HG03066 (cell line): ENCODE measurements around the gene OGFOD3.
"Not testable (repeated sequence)": the region's sequence is repeated elsewhere in the genome, so short reads cannot be mapped to it uniquely, and the experiment has no call there.

Experiments used
- ATAC-seq: cut with Tn5 transposase; IDR thresholded peaks from one replicate; pipeline ENCODE4 v1.9.1; 2021; ENCODE audit warnings: low read depth; ENCODE audit not compliant: unreplicated experiment

OGFOD3 gene

DNA sequence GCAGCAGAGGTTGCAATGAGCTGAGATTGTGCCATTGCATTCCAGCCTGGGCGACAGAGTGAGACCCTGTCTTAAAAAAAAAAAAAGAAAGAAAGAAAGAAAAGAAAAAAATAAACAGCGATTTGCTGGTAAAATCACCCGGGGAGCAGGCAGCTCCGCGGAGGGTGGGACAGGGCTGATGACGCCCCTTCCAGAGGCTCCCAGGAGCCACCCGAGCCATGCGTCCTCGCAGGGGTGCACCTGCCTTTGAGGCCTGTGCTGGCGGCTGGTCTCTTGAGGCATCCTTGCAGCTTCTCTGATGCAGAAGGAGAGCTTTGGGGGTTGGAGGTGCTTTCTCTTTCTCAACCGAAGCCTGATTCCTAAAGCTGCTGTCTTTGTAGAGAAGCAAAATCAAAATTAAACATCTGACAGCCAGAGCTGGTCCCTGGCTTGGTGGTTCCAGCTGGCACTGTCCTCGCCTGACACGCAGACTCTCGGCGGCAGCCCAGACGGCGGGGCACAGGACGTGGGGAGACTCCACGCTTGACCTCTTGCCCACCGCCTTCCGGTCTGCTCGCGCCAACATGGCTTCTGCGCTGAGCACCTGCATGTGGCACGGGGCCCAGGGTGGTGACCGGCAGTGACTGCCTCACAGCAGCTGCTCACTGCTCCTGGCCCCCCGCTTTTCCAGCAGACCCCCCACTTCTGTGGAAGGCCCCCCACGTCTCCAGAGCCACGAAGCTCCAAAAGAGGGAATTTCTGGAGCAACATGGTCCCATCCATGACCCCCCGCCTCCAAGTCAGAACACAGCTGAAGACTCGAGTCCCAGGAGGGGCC, 40.3 kb downstream of the OGFOD3 start:
- ATAC-seq: no peak

DNA sequence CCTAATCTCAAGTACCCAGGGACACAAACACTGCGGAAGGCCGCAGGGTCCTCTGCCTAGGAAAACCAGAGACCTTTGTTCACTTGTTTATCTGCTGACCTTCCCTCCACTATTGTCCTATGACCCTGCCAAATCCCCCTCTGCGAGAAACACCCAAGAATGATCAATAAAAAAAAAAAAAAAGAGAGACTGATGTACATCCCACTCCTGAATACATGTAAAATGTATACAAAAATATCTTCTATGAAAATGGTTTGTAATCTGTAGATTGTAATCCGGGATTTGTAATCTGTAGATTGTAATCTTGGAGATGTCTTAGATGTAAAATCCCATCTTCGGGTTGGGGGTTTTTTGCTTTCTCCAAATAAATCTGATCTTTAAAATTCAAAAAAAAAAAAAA, 41.1 kb downstream of the OGFOD3 start:
- ATAC-seq: not testable (repeated sequence)

DNA sequence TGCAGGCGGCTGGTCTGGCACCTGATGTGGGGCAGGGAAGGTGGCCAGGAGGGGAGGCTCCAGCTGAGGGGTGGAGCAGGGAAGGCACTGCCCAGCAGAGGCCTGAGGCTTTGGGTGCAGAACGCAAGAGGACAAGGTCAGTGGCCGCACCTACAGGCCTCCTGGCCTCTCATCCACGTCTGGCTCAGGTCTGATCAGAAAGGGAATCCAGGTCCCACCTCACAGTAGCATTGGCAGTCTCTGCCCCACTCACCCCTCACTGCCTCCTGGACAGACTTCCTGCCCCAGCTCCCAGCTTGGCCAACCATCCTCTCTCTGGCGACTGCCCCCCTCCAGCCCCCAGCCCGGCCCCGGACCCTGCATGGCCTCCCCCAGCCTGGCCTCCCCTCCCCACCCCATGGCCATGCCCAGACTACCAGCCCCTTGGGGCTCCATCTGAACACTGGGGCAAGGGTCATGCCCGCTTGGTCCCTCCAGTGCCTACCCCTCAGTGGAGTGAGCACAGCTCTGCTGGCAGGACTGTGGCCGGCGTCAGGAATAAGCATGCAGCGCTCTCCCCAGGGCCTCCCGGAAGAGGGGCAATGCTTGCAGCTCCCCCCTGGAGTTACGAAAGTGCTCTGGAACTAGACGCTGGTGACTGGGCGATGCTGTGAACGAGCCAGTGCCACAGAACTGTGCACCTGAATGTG, 42.2 kb downstream of the OGFOD3 start:
- no peak for ATAC-seq

DNA sequence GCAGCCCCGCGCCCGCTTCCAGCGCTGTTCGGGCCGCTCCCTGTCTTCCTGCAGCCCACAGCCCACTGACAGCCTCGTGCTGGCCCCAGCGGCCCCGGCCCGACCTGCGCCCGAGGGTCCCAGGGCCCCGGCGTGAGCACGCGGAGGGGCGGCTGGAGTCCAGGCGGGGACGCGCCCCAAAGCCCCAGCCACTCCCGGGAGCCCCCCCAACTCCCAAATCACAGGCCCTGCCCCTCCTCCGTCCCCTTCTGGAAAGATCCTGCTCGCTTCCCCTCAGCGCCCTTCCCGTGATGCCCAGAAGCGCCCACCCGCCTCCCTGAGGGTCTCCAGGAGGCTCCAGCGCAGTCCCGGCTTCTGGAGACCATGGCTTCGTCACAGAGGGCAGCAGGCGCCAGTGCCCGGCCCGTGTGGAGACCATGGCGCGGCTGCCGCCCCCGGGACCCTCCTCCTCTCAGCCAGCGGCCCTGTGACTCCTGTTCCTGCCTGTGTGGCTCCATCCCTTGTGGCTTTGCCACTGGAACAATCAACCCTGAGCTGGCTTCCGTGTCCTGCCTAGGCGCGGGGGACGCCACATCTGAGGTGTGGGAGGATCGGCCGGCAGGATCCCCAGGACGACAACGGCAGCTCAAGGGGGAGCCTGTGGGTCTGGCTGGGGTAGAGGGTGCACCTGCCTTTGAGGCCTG, 42.9 kb downstream of the OGFOD3 start:
- ATAC-seq: no peak

DNA sequence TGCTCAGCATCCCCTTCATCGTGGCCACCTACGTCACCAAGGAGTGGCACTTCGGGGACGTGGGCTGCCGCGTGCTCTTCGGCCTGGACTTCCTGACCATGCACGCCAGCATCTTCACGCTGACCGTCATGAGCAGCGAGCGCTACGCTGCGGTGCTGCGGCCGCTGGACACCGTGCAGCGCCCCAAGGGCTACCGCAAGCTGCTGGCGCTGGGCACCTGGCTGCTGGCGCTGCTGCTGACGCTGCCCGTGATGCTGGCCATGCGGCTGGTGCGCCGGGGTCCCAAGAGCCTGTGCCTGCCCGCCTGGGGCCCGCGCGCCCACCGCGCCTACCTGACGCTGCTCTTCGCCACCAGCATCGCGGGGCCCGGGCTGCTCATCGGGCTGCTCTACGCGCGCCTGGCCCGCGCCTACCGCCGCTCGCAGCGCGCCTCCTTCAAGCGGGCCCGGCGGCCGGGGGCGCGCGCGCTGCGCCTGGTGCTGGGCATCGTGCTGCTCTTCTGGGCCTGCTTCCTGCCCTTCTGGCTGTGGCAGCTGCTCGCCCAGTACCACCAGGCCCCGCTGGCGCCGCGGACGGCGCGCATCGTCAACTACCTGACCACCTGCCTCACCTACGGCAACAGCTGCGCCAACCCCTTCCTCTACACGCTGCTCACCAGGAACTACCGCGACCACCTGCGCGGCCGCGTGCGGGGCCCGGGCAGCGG, 43.6 kb downstream of the OGFOD3 start:
- ATAC-seq: no peak

DNA sequence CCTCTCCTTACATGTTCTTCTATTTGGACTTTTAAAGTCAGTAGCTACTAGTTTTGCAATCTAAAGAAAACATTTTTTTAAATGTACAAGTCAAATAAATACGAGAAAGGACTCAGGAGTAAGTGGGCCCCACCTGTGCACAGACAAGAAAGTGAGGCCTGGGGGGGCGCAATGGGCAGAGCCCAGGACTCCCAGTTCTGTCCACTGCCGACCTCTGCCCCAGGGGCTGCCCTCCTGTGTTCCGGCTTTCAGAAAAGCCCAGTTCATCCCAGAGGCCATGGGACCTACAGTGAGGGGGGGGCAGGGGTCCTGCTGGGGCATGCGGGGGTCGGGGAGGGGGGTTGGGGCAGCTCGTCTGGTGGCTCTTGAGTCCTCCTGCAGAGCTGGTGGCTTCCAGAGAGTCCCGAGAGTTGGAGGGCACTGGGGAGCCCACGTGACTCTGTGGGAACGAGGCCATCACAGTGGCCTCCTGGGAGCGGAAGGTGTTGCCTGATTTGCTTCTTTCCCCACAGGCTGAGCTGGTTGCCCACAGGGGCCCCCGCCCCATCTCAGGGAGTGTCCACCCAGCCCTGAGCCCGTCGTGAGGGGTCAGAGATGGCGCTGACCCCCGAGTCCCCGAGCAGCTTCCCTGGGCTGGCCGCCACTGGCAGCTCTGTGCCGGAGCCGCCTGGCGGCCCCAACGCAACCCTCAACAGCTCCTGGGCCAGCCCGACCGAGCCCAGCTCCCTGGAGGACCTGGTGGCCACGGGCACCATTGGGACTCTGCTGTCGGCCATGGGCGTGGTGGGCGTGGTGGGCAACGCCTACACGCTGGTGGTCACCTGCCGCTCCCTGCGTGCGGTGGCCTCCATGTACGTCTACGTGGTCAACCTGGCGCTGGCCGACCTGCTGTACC, 44.4 kb downstream of the OGFOD3 start:
- no peak for ATAC-seq

DNA sequence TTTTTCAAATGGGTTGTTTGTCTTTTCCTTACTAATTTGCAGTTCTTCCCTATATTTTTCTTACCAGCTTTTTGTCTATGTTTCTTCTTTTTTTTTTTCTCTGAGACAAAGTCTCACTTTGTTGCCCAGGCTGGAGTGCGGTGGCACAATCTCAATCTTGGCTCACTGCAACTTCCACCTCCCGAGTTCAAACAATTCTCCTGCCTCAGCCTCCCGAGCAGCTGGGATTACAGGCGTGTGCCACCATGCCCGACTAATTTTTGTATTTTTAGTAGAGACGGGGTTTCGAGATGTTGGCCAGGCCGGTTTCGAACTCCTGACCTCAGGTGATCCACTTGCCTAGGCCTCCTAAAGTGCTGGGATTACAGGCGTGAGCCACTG, 45.3 kb downstream of the OGFOD3 start:
- ATAC-seq: not testable (repeated sequence)

DNA sequence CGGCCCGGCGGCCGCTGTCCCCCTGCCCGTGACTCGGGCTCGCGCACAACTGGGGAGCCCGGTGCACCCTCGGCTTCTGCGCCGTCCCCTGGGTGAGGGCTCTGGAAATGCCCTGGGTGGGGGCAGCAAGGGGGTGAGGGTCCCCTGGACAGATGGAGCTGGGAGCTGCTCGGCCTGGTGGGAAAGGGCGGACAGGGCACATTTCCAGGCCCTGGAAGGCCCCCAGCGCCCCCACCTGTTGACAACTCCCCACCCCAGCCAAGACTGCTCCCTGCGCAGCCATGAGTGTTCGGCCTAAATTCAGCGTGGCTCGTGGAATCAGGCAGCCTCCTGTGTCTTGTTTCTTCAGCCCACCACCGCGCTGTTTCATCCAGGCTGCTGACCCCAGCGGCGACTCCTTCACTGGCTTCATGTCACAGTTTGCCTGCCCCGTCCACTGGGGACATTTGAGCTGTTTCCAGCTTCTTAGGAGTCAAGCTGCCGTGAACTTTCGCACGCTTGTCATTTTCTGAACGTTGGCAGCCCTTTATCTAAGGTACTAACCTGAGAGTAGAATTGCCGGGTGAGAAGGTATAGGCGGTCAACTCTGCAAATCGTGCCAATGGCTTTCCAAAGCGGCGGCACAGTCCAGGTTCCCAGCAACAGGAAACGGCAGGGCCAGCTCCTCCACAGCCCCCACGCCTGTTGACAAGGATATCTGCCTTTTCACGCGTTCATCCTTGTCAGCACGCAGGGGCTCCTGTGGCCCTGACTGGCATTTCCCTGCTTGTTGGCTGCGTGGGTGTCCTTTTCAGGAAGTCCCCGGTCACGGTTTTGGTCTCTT, 45.9 kb downstream of the OGFOD3 start:
- no peak for ATAC-seq

DNA sequence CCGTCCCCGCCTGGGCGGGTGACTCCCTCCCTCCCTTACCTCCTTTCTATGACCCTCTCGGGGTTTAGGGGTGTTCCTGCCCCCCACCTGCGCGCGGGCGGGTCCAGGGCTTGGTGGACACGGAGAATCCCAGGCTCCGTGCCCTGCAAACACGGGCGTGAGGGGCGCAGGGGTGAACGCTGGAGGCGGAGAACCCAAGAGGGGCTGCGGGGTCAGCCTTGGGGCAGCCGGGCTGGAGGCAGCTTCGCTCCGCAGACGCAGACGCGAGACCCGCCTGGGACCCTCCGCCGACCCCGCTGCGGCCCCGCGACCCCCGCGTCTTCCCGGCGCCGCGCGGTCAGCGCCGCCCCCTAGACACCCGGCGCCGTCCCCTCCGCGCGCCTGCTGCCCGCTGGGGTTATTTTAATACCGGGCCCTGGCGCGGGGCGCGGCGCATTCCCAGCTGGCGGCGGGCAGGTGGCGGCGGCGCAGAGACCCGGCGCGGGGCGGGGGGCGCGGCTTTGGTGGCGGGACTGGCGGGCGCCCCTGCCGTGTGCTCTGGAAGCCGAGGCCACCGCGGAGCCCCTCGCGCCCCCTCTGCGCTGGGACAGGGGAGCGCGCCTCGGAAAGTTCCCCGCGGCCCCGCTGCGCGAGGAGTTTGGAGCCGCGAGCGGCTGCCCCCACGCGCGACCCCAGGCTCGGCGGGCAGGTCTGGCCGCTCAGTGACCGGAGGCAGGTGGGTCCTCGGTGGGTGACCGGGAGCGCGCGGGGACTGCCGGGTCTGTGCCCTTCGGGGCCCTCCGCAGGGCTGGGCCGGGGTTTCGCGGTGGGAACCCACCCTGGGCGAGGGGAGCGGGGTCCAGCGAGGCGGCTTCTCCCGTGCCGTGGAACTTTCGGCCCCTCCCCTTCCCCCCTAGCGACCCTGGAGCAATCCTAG, 46.8 kb downstream of the OGFOD3 start, which contains the start of gene UTS2R:
UTS2R (plus strand) TSS at position 433 of the 916 bp plus-strand sequence. CDS start 2,560 bp downstream, outside the sequence.
- no peak for ATAC-seq

DNA sequence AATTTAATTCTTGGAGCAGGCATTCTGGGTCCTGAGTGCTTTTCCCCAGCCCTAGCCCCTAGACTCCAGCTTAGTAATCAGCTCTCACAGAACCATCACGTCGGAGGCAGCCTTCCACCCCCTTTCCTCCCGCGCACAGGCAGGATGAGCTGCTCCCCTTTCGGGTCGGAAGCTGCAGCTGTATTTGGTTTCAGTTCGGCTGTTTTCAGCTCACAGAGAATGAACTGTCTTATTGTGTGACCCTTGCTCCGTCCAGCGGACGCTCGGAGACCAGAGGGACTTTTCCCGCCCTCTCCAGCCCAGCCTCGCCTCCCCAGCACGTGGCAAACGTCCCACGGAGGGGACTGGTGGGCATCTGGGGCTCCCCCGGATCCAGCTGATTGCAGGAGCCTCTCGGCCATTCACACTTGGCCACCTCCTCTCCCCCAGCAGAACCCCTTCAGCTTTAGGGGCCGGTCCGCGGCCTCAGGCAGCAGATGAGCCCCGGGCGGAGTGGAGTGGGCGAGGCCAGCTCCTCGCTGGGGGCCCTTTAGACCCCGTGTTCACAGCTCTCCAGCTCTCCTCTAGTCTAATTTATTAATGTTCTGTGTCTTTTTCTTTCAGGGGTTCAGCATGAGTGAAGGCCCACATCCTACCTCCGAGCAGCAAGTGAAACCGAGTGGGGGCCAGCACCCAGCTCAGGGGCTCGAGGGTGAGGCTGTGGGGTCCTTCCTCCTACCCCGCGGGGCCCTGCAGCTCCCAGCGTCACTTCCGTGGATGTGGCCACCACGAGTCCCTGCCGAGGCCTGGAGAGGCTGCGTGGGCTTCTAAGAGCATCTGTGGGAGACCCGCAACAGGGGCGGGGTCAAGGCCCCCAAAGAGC, 47.7 kb downstream of the OGFOD3 start:
- ATAC-seq: no peak

DNA sequence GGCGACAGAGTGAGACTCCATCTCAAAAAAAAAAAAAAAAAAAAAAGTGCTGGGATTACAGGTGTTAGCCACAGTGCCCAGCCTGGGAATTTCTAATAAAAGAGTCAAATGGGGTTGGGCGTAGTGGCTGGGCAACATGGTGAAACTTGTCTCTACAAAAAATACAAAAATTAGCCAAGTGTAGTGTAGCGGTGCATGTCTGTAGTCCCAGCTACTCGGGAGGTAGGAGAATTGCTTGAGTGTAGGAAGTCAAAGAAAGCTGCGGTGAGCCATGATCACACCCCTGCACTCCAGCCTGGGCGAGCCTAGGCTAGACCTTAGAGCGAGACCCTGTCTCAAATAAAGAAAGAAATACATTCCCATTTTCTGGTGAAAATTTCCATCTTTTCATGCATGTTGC, 49.2 kb downstream of the OGFOD3 start:
- ATAC-seq: no peak

DNA sequence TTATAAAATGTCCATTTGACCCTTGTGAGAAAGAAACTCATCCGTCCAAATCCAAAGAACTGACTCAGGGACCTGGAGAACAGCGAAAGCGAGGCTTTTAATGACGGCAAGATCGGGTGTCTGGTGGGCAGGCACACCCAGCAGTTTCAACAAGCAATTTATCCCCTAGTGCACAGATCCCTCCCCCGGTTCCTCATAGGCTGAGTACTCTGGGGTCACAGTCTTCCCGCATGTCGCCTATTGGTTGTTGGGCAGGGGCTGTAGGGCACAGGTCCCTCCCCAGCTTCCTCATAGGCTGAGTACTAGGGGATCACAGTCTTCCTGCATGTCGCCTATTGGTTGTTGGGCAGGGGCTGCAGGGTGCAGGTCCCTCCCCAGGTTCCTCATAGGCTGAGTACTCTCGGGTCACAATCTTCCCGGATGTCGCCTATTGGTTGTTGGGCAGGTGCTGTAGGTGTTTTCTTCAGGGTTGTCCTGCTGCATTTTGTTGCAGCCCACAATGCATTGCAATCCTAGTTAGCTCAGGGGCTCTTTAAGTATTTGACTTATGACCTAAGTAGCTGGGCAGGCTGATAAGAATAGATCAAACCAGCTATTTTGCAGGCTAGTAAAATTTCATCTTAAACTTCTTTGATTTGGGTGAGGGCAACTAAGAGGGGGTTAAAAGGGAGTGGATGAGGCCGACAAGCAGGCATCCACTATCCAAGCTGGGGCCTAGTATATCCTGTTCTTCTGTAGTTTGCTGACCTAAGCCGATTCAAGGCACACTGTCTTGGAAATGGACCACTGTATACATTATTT, 50.5 kb downstream of the OGFOD3 start:
- ATAC-seq: no peak

DNA sequence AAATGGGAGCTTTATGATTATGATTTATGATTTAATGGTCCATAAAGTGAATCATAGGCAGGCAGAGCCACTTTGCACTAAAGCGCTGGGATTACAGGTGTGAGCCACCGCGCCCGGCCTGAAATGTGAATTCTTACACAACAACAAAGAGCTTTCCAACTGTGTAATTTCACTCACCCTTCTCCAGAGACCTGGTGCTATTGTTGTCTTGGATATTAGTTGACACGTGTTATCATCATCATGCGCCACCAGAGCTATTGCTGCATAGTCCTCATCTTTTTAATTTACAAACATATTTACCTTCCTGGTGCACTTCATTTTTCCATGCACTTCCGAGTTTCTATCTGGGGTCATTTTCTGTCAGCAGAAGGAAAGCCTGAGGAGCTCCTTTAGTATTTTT, 51.6 kb downstream of the OGFOD3 start:
- no peak for ATAC-seq

DNA sequence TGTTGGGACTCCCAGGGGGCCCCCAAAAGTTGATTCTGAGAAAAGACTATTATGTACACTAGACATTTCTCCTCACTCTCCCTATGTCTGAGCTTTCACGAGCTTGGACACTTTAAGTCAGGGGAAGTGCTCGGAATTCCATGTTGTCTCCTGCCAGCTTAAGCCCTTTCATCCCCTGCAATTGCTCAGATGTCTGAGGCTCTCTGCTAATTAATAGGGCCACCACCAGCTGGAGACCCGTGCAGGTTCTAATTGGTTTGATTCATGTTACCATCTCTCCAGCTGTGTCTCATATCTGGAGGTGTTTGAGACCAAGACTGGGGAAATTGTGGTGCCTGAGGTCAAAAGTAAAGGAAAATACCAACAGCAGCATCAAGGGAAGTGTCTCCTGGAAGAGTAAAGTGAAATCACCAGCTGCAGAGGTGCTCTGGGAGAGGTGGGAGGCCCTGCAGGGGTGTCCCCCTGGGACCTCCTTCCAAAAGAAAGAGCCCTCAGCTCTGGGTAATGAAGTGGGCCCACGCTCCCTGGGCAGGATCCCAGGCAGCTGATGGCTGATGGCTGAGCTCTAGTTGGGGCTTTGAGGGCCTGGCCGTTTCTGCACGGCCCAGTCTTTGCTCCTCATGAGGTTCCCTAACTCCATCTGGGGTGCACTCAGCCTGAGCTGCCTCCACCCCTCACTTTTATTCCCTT, 52.6 kb downstream of the OGFOD3 start:
- no peak for ATAC-seq

DNA sequence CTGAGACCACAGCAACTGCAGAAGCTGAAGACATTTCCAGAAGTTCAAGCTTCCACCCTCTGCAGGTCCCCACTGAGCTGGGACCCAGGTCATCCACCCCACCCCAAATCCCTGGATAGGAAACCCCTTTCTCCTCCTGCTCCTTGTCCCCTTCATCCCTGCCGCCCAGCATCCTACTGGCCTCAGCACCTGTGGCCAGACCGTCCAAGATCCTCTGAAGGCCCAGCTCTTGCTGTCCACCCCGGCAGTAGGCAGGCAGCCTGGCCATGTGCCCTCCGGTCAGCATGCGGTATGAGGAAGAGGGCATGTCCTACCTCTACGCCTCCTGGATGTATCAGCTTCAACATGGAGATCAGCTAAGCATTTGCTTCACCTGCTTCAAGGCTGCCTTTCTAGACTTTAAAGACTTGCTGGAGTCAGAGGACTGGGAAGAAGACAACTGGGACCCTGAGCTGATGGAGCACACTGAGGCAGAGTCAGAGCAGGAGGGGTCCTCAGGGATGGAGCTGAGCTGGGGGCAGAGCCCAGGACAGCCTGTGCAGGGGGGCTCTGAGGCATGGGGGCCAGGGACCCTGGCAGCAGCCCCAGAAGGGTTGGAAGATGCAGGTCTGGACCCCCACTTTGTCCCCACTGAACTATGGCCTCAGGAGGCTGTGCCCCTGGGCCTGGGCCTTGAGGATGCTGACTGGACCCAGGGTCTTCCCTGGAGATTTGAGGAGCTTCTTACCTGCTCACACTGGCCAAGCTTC, 56.3 kb downstream of the OGFOD3 start:
- ATAC-seq: no peak
